Hypothalamus (tissue), 51 donors: Measurements from ENCODE around the gene THSD4.
"Not testable (repeated sequence)": the region's sequence is repeated elsewhere in the genome, so short reads cannot be mapped to it uniquely, and the experiment has no call there.

Source experiments
- DNase-seq, 51 donors: peaks; one replicate each; lab custom pipeline; 2025; lab: John Stamatoyannopoulos, UW

THSD4 gene

DNA sequence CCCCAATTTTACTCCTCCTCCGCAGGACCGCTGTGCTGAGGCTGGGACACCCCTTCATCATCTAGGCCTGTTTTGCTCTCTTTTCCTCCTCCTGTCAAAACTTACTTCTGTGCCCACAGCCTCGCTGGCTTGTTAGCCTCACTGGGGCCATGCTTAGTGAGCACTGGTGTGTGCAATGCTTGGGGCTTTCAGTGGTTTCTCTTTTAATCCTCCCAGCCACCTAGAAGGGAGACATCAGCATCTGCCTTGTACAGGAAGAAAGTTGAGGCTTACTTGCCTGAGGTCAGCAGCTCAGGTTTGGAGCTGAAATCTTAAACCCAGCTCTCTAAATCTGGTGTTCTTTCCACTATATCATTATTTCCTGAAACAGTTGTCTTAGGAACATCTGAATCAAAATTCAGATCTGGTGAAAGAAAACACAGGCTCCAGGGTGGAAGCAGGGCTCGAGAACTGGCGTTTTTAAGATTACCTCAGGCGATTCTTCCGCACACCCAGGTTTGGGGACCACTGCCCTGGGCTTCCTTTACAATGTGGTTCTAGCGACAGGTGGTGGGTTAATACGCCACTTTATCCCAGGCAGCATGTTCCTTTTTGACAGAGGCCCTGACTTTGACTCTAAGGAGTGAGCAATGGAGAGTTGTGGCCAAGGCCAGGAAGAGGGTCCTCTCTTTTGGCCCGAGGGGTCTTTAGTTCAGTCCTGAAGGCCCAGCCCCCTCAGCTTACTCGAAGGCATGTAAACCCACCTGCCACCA is 3.8 kb downstream of the THSD4 start:
- DNase-seq, result no peak

DNA sequence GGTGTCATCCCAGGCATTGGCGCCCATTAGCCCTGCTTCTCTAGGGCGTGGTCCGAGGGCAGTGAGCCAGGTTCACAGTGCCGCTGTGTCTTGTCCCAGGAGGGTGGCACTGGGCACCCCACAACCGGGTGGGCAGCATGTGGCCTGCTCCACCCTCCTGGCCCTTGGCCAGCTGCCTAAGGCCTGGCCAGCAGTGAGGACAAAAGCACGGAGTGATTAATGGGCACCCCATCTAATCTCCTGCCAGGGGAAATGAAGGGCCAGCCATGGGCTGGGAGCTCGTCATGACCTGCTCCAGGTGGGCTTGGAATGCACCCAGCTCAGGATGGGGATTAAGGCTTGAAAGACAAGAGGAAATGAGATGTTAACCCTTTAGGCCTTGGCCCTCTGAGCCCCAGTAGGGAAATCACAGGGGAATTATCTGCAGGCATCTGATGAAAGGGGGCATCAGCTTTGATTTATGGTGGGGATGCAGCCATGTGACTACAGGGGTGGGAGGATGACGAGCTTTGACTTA is 5.2 kb downstream of the THSD4 start:
- no peak for DNase-seq

- DNase-seq, result no peak
These were observed 6.2 kb downstream of the THSD4 start for GRCh38 chr15:71121442-71121841.

DNA sequence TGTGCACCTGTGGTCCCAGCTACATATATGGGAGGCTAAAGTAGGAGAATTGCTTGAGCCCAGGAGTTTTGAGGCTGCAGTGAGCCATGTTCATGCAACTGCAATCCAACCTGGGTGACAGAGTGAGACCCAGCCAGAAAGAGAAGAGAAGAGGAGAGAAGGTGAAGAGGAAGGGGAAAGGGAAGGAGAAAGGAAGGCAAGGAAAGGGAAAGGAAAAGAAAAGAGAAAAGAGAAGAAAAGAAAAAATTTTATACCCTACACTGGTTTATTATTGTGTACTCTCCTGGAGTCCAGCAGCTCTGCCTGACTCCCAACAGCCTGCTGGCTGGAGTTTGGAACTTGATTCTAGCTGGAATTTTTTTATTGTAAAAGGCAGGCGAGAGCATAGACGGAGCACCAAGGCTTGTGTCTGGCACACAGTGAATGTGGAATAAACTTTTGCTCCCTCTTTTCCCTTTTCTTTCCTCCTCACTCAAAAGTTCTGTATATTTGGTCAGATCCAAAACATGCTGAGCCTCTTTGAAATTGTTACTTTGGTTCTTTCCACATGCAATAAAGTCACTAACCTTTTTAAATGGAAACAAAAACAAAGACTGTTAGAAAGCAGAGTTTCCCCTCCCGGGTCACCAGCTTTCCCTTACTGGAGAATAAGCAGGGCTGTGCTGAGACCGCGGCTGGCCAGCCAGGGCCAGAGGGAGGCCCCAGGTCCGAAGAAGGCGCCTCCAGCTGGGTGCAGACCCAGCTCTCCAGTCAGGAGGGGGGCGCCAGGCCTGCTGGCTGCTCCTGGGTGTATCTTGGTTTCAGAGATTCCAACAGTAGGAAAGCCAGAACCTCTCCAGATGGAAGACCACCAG is 9.9 kb downstream of the THSD4 start:
- no peak for DNase-seq

DNA sequence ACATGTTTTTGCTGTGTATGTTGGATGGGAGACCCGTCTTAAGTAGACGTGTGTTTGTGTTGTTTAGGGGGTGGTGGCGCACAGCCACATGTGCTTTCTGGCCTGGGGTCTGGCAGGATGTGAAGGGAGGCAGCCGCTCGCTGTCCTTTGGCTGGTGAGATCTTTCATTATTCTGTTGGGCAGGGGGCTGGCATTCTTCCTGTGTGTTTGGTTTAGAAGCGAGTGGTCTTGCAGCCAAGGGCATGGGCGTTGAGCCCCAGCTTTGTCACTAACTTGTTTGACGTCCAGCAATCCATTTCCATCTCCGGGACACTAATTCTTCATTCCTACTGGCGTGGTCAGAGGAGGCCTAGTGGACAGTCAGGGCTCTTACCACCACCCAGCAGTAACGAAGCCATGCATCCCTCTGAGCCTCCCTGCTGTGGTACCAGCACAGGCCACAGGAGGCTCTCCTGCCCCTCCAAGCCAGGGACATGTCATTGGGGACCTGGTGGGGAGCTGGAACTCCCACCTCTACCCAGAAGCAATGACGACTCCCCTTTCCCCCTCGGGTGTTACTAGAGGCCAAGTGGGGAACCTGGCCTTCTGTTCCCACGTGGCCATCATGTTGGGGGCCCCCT is 10.7 kb downstream of the THSD4 start:
- no peak for DNase-seq

- no peak for DNase-seq
These were observed 11.8 kb downstream of the THSD4 start for GRCh38 chr15:71127083-71127482.

- DNase-seq, result not testable (repeated sequence)
These were observed 12.9 kb downstream of the THSD4 start for GRCh38 chr15:71128159-71128558.

DNA sequence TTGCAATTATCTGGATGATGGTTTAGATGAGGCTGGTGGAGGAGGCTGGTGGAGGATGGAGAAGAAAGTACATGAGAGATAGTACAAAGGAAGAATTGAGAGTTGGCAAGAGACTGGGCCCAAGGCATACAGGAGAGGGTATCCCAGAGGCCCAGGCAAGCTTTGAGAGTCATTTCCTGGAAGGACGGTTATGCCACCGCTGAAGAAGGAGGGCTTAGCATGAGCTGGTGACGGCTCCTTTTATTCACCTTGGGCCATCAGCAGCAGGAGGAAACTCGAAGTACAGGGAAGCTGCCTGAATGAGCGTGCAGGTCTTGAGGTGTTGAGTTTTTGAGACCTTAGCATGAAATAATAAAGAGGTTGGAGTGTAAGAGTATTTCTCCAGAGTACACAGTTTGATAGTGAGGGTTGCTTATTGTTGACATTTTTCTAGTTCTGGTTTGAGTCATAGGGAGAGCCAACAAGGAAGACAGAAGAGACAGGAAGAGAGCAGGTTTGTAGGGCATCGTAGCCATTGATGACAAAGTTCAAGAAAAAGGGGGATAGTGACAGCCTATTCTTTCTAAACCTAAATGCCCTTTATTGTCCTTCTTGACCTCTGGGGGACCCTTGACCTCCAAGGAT is 13.8 kb downstream of the THSD4 start:
- no peak for DNase-seq

- DNase-seq, result no peak
These were observed 14.4 kb downstream of the THSD4 start for GRCh38 chr15:71129669-71130068.

- no peak for DNase-seq
These were observed 16.5 kb downstream of the THSD4 start for GRCh38 chr15:71131601-71132362.

DNA sequence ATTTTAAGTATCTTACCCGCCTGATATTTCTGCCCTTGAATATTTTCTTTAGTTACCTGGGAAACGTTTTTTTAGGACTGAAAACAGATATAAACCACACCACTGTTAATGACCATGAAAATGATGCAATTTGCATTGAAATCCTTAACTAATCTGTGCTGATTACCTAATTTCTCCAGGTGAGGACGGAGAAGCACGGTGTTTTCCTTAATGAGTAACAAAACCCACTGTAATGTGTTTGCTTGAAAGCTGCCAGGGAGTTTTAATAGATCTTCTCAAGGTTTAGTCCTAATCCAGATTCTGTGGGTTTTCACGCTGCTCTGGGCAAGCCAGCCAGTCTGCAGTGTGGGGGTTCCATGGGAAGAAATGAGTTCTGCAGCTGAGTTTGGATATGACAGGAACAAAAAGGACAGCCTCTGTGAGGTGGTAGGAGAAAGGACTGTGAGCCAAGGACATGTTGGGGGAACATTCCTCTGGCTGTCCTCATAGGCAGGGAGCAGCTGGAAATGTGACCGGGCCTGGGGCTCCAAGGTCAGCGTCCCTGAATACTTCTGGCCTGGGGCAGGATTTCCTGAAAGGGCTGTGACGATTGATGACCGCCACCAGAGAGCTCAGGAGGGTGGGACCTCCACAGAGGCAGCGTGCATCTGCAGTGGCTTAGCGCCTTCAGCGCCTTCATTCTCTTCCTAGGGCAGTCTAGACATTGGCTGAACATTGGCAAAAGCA is 18.6 kb downstream of the THSD4 start:
- DNase-seq, result no peak

DNA sequence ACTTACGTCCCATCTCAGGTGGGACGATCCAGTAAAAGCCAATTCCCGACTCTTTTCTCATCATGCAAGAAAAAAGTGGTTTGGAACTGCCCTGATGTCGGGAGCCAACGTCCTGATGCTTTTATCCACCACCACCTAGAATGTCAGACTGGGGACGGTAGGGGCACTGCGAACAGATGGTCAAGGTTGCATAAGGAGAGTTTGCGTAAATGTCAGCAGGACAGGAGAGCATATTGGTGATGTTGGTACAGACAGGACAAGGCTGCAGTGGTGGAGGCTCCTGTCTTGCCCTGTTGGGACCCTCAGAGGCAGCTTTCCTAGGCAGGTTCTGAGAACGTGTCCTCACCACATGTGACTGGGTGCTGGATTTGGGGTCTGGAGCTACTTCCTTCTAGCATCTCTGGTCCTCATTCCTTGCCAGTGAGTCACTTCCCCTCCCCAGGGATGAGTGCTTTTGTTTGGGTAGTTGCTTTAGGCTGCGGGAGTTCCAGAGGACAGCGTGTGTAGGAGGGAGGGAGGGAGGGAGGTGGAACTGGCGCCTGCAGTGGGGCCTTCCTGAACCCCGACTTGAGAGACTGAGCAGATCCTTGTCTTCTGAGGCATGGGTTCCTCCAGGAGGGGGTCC is 21.0 kb downstream of the THSD4 start:
- DNase-seq, result no peak

GRCh38 chr15:71136793-71137518 is 21.7 kb downstream of the THSD4 start:
- no peak for DNase-seq

DNA sequence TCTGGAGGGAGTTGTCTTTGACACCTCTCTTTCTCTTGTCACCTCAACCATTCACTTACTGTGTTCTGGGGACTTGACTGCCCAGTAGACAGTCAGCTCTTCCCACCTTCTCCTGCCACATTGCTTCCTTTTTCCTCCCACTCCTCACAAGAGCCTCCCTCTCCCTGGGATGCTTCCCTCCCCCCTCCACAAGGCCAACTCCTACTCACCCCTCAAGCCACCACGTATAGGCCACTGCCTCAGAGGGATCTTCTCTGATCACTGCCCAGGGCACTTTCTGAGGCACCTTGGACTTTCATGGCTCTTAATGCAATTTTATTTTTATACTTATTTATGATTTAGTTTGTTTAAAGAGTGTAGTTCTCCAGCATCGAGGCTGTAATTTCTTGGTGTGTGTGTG is 23.2 kb downstream of the THSD4 start:
- no peak for DNase-seq

GRCh38 chr15:71139241-71139640 is 24.0 kb downstream of the THSD4 start:
- no peak for DNase-seq

DNA sequence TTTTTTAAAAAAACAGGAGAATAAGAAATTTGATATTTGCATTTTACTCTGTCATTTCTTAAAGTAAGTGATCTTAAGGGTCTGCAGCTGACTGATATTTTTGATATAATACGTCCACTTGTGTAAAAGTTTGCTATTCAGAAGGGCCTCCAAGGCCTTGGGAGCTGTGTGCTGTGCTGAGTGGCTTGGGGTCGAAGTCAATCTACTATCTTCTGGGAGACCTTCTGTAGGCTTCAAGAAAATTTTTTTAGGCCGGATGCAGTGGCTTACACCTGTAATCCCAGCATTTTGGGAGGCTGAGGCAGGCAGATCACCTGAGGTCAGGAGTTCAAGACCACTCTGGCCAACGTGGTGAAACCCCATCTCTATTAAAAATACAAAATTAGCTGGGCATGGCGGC is 26.3 kb downstream of the THSD4 start:
- no peak for DNase-seq

DNA sequence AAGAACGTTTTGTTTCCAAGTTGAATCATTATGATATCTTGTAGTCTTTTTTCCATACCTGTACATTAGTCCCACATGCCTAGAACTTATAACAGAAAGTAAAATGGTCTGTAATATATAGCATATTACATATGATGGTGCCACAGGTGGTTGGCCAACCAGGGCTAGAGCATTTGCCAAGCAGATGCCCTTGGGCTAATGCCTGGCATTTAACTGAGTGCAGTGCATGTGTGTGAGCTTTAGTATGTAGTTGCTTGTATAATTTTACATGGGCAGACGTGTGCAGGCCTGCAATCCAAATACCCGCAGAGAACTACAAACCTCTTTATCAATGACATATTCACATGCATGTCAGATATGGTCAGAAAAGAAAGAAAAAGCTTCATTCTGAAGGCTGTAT is 27.5 kb downstream of the THSD4 start:
- no peak for DNase-seq
